ENCODE data around the gene SLC35G1. TPM values are rescaled to one million over a fixed set of nuclear protein-coding genes. Genes with fewer than 3 reads are reported as not detected.
A peak's percentile ranks its signal among the peaks of the same experiment; 100 is the strongest.

The SLC35G1 gene
- total and polyA plus RNA-seq, 2 of the 13 experiments (the other 11 are each of a cell fraction or from before 2014, with no cell fraction given), result 2.5 to 4.5 TPM

DNA sequence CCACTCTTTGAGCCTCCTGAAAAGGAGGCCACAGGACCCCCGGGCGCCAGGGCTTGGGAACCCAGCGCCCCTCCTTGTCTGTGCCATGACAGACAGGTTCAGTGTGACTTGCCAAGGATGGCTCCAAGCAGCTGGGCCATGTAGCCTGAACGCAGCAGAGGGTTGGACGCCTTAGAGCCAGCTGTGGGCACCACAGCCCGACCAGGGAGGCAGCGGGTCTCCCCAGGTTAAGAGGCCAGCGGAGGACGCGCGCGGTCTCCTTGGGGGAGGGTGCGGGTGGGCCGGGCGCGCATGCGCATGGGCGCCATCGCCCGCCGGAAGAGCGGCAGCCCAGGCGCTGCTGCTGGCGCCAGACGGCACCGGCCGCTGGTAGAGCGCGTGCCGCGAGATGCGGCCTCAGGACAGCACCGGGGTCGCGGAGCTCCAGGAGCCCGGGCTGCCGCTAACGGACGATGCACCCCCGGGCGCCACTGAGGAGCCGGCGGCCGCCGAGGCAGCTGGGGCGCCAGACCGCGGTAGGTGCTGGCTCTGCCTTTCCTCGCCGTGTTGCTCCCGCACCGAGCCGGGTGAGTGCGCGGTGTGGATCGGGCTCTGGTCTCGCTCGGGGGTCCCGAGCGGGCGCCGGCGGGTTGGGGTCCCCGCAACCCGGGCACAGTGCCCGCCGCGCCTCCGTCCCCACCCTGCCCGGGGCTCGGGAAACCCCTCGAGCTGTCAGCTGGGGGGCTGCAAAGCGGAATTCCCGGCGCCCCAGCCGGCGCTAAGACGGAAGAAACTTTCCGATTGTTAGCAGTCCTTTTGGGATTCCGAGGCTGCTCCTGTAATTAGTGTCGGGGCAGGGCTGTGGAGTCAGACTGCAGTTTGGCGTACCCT, at the start of gene SLC35G1 (continued):
- TF ChIP-seq, protein P1, sequence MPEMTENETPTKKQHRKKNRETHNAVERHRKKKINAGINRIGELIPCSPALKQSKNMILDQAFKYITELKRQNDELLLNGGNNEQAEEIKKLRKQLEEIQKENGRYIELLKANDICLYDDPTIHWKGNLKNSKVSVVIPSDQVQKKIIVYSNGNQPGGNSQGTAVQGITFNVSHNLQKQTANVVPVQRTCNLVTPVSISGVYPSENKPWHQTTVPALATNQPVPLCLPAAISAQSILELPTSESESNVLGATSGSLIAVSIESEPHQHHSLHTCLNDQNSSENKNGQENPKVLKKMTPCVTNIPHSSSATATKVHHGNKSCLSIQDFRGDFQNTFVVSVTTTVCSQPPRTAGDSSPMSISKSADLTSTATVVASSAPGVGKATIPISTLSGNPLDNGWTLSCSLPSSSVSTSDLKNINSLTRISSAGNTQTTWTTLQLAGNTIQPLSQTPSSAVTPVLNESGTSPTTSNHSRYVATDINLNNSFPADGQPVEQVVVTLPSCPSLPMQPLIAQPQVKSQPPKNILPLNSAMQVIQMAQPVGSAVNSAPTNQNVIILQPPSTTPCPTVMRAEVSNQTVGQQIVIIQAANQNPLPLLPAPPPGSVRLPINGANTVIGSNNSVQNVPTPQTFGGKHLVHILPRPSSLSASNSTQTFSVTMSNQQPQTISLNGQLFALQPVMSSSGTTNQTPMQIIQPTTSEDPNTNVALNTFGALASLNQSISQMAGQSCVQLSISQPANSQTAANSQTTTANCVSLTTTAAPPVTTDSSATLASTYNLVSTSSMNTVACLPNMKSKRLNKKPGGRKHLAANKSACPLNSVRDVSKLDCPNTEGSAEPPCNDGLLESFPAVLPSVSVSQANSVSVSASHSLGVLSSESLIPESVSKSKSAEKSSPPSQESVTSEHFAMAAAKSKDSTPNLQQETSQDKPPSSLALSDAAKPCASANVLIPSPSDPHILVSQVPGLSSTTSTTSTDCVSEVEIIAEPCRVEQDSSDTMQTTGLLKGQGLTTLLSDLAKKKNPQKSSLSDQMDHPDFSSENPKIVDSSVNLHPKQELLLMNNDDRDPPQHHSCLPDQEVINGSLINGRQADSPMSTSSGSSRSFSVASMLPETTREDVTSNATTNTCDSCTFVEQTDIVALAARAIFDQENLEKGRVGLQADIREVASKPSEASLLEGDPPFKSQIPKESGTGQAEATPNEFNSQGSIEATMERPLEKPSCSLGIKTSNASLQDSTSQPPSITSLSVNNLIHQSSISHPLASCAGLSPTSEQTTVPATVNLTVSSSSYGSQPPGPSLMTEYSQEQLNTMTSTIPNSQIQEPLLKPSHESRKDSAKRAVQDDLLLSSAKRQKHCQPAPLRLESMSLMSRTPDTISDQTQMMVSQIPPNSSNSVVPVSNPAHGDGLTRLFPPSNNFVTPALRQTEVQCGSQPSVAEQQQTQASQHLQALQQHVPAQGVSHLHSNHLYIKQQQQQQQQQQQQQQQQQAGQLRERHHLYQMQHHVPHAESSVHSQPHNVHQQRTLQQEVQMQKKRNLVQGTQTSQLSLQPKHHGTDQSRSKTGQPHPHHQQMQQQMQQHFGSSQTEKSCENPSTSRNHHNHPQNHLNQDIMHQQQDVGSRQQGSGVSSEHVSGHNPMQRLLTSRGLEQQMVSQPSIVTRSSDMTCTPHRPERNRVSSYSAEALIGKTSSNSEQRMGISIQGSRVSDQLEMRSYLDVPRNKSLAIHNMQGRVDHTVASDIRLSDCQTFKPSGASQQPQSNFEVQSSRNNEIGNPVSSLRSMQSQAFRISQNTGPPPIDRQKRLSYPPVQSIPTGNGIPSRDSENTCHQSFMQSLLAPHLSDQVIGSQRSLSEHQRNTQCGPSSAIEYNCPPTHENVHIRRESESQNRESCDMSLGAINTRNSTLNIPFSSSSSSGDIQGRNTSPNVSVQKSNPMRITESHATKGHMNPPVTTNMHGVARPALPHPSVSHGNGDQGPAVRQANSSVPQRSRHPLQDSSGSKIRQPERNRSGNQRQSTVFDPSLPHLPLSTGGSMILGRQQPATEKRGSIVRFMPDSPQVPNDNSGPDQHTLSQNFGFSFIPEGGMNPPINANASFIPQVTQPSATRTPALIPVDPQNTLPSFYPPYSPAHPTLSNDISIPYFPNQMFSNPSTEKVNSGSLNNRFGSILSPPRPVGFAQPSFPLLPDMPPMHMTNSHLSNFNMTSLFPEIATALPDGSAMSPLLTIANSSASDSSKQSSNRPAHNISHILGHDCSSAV (CRISPR knock-in tag; IDR thresholded peaks at IDR 0.05; ENCODE audit: borderline replicate concordance), result no peak
- TF ChIP-seq EEA1 (CRISPR knock-in tag; IDR thresholded peaks at IDR 0.05; ENCODE audit: borderline replicate concordance) (no peak), ATRX (CRISPR knock-in tag; IDR thresholded peaks at IDR 0.05; ENCODE audit: borderline replicate concordance) (no peak), HNRNPL (IDR thresholded peaks at IDR 0.05; ENCODE audit: low read depth, low read length) (no peak), REXO4 (CRISPR knock-in tag; IDR thresholded peaks at IDR 0.05; ENCODE audit: borderline replicate concordance) (no peak), ELF1 (CRISPR knock-in tag; IDR thresholded peaks at IDR 0.05) (no peak), TBX2 (CRISPR knock-in tag; IDR thresholded peaks at IDR 0.05; ENCODE audit: borderline replicate concordance) (no peak; the same call in 1 of the 2 replicates), EED (CRISPR knock-in tag; IDR thresholded peaks at IDR 0.05) (no peak), ZFY (CRISPR knock-in tag; IDR thresholded peaks at IDR 0.05) (peak; percentile 69), HDAC6 (IDR thresholded peaks at IDR 0.05; ENCODE audit: low read depth, low read length) (no peak), ZNF430 (CRISPR knock-in tag; IDR thresholded peaks at IDR 0.05) (peak; percentile 72), YEATS4 (CRISPR knock-in tag; IDR thresholded peaks at IDR 0.05; ENCODE audit: borderline replicate concordance) (0 out of 2 replicates have a peak, but pooled peaks have one; percentile 29), NKX3-1 (CRISPR knock-in tag; IDR thresholded peaks at IDR 0.05) (no peak), PRMT3 (CRISPR knock-in tag; IDR thresholded peaks at IDR 0.05; ENCODE audit: borderline replicate concordance, low read depth) (no peak)
- TF ChIP-seq, protein P2, sequence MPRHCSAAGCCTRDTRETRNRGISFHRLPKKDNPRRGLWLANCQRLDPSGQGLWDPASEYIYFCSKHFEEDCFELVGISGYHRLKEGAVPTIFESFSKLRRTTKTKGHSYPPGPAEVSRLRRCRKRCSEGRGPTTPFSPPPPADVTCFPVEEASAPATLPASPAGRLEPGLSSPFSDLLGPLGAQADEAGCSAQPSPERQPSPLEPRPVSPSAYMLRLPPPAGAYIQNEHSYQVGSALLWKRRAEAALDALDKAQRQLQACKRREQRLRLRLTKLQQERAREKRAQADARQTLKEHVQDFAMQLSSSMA (CRISPR knock-in tag; IDR thresholded peaks at IDR 0.05), result 0 out of 2 replicates have a peak, but pooled peaks have one; percentile 70
- TF ChIP-seq, protein P3, sequence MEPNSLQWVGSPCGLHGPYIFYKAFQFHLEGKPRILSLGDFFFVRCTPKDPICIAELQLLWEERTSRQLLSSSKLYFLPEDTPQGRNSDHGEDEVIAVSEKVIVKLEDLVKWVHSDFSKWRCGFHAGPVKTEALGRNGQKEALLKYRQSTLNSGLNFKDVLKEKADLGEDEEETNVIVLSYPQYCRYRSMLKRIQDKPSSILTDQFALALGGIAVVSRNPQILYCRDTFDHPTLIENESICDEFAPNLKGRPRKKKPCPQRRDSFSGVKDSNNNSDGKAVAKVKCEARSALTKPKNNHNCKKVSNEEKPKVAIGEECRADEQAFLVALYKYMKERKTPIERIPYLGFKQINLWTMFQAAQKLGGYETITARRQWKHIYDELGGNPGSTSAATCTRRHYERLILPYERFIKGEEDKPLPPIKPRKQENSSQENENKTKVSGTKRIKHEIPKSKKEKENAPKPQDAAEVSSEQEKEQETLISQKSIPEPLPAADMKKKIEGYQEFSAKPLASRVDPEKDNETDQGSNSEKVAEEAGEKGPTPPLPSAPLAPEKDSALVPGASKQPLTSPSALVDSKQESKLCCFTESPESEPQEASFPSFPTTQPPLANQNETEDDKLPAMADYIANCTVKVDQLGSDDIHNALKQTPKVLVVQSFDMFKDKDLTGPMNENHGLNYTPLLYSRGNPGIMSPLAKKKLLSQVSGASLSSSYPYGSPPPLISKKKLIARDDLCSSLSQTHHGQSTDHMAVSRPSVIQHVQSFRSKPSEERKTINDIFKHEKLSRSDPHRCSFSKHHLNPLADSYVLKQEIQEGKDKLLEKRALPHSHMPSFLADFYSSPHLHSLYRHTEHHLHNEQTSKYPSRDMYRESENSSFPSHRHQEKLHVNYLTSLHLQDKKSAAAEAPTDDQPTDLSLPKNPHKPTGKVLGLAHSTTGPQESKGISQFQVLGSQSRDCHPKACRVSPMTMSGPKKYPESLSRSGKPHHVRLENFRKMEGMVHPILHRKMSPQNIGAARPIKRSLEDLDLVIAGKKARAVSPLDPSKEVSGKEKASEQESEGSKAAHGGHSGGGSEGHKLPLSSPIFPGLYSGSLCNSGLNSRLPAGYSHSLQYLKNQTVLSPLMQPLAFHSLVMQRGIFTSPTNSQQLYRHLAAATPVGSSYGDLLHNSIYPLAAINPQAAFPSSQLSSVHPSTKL (CRISPR knock-in tag; IDR thresholded peaks at IDR 0.05), result no peak; the same call in 1 of the 2 replicates

Data from HepG2 (cell line).